GM12865 (cell line): ENCODE measurements around the gene WNT7B.

Experiments used
- DNase-seq: peaks from one replicate; pipeline ENCODE4 v3.0.0; 2010; ENCODE audit warnings: low read depth
- H3K4me3 ChIP-seq: 2 replicates; pipeline ENCODE4 v1.5.1; 2011; ENCODE audit warnings: mild to moderate bottlenecking, low read depth, low read length, control low read depth
- CTCF ChIP-seq: IDR thresholded peaks from 2 replicates; pipeline ENCODE4 v1.5.1; 2011; ENCODE audit warnings: low read length, control low read depth, low read depth, inconsistent platforms; ENCODE audit not compliant: insufficient read depth; ENCODE audit errors: missing control alignments

WNT7B gene

GRCh38 chr22:45977003-45977411, at the start of gene WNT7B:
Gene WNT7B (minus strand): TSS chr22:45977162. CDS start chr22:45976754, 408 bp downstream.
- no peak for DNase-seq
- H3K4me3 ChIP-seq, result no peak within 1 kb of the TSS
- TF ChIP-seq CTCF, result no peak

GRCh38 chr22:46025973-46026898, 49.3 kb upstream of the WNT7B start:
- no peak for DNase-seq
- no peak overlapping the region for H3K4me3 ChIP-seq
- no peak for TF ChIP-seq CTCF

DNA sequence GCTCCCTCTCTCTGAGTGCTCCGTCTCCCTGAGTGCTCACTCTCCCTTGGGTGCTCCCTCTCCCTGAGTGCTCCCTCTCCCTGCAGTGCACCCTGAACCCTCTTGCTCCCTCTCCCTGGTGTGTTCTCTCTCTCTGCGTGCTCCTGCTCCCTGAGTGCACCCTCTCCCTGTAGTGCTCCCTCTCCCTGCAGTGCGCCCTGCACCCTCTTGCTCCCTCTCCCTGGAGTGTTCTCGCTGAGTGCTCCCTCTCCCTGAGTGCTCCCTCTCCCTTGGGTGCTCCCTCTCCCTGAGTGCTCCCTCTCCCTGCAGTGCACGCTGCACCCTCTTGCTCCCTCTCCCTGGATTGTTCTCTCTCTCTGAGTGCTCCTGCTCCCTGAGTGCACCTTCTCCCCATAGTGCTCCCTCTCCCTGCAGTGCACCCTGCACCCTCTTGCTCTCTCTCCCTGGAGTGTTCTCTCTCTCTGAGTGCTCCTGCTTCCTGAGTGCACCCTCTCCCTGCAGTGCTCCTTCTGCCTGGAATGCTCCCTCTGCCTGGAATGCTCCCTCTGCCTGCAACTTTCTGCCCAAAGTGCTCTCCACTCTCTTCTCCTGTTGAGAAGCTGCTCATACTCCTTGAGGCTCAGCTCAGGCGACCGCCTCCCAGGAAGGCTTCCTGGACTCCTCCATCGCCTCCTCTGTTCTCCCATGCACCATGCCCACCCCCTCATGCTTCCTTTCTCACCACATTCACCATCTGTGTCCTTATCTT, 48.4 kb upstream of the WNT7B start:
- DNase-seq, result no peak
- H3K4me3 ChIP-seq, result no peak overlapping the region
- no peak for TF ChIP-seq CTCF

DNA sequence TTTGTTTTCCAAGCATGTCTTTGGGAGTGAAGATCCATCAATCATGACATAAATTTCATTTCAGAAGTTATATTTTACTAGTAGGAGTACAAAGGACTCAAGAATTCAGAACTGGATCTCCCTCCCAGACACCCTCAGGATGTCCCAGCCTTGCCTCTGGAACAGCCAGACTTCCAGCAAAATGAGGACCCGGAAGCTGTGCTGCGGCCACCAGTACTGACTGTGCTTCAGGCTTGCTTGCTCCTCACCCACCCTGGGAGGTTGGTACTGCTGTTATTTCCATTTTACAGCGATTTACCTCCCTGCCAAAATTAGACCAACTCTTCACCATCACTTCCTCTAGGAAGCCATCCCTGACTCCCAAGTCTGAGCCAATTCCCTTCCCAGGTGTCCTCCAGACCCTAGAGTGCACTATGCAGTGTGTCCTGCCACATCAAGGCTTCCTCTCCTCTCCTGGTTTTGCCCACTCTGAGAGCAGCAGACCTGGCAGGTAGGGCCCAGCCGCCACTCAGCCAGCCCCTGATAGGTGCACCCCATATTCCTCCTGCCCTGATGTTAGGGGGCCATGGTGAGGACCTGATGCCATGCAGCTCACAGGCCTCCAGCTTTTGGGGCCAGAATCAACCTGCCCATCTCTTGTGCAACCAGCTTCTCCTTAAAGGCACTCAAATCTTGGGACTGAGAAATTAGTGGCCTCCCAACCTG, 47.3 kb upstream of the WNT7B start:
- DNase-seq, result no peak
- no peak for TF ChIP-seq CTCF
- no peak overlapping the region for H3K4me3 ChIP-seq

GRCh38 chr22:46023558-46023981, 46.6 kb upstream of the WNT7B start:
- no peak overlapping the region for H3K4me3 ChIP-seq
- no peak for DNase-seq
- TF ChIP-seq CTCF, result no peak

DNA sequence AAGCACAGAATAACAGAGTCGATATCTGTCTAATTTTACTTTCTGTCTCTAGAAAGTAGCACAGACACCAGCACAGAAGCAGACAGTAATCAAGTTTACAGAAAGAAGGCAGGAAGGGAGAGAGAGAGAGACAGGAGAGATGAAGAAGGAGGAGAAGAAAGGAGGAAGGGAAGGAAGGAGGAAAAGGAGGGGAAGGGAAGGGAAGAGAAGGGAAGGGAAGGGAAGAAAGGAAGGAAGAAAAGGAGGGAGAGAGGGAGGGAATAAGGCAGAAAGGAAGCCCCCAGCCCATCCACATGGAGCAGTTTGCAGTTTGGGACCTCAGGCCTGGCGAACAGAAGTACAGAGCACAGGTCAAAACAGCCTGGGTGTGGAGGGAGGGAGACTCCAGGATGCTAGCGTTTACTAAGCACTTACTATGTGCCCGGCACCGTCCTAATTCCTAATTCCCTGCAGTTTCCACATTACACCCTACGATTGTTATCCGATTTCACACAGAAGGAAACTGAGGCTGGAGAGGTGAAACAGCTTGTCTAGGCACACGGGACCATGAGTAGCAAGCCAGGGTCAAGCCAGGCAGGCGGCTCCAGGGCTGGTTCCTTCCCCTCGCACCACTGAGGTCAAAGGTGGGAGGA, 46.0 kb upstream of the WNT7B start:
- no peak for DNase-seq
- no peak overlapping the region for H3K4me3 ChIP-seq

More for the DNA sequence above, 46.0 kb upstream of the WNT7B start:
- TF ChIP-seq CTCF, result no peak
